Activated T-cell treated with anti-CD3 and anti-CD28 coated beads, Interleukin-2, amount 50 U/mL, for 4 hours (primary cell): ENCODE results near the gene PDE2A. TPM values are rescaled to one million over a fixed set of nuclear protein-coding genes. Genes with fewer than 3 reads are reported as not detected.
"Not testable (repeated sequence)": the region's sequence is repeated elsewhere in the genome, so short reads cannot be mapped to it uniquely, and the experiment has no call there.

Experiments used
- ATAC-seq, 2 donors: fragments of 200-7000 bp; cut with Tn5 transposase; one replicate each; pipeline ENCODE4 v1.10.0; 2021
- DNase-seq: peaks from one replicate; pipeline ENCODE4 v3.0.0-alpha.2; 2020
- H3K27me3 Mint-ChIP-seq: one replicate; pipeline ENCODE4 v1.8.0; 2021; ENCODE audit warnings: low read depth, mixed read lengths
- H3K36me3 Mint-ChIP-seq: one replicate; pipeline ENCODE4 v1.8.0; 2022; ENCODE audit warnings: mixed read lengths; ENCODE audit not compliant: insufficient read depth
- H3K4me1 Mint-ChIP-seq: one replicate; pipeline ENCODE4 v1.8.0; 2021; ENCODE audit warnings: low read depth, mixed read lengths
- H3K4me3 Mint-ChIP-seq: one replicate; pipeline ENCODE4 v1.8.0; 2021; ENCODE audit warnings: mild to moderate bottlenecking, moderate library complexity, mixed read lengths
- H3K9me3 Mint-ChIP-seq: one replicate; pipeline ENCODE4 v1.8.0; 2021; ENCODE audit warnings: mixed read lengths
- total RNA-seq, 3 donors: library from RNA; stranded (reverse); gene quantifications; one replicate each; pipeline ENCODE4 v1.2.1, GENCODE V29; 2021

PDE2A gene
- total RNA-seq, 3 donors from 2014 or later: 0.53 to 0.71 (median 0.60) TPM

GRCh38 chr11:72578051-72578450 lies 96.2 kb downstream of the PDE2A start:
- H3K9me3 Mint-ChIP-seq: no peaks in the 10 kb centered on the region
- ATAC-seq (no peak), DNase-seq (no peak)

DNA sequence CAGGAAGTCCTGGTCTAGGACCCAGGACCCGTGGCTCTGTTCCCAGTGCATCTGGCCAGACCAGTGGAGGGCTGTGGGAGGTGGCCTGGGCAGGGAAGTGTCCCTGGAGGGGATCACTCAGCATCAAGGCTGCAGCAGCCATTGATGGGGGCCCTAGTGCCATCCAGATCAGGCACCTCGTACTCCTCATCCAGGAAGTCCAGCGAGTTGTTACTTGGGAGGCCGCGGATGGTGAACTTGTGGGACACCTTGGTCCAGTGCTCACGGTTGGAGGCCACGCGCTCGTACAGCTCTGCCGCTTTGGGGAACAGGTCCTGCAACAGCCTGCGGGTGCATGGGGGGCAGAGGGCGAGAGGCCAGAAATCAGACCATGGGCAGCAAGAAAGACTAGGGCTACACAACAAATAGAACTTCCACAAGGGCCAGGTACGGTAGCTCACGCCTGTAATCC lies 96.9 kb downstream of the PDE2A start:
- DNase-seq: no peak

More at GRCh38 chr11:72578051-72578450, 96.2 kb downstream of the PDE2A start:
- Mint-ChIP-seq H3K36me3 (no peaks in the 10 kb centered on the region), H3K27me3 (peaks cover 4% of the 10 kb centered on the region), H3K4me1 (peaks cover 4% of the 10 kb centered on the region), H3K4me3 (no peak overlapping the region)

GRCh38 chr11:72576661-72577060 lies 97.6 kb downstream of the PDE2A start:
- peaks cover 4% of the 10 kb centered on the region for H3K4me1 Mint-ChIP-seq
- no peaks in the 10 kb centered on the region for H3K36me3 Mint-ChIP-seq
- ATAC-seq (no peak), DNase-seq (no peak)
- peaks cover 4% of the 10 kb centered on the region for H3K27me3 Mint-ChIP-seq
- no peaks in the 10 kb centered on the region for H3K9me3 Mint-ChIP-seq
- H3K4me3 Mint-ChIP-seq: no peak overlapping the region

More for the DNA sequence above, 96.9 kb downstream of the PDE2A start:
- ATAC-seq: no peak
- Mint-ChIP-seq H3K36me3 (no peaks in the 10 kb centered on the region), H3K4me3 (no peak overlapping the region), H3K27me3 (peaks cover 4% of the 10 kb centered on the region), H3K9me3 (no peaks in the 10 kb centered on the region), H3K4me1 (peaks cover 4% of the 10 kb centered on the region)

- Mint-ChIP-seq H3K27me3 (peaks cover 5% of the 10 kb centered on the region), H3K4me1 (peaks cover 4% of the 10 kb centered on the region), H3K4me3 (no peak overlapping the region), H3K36me3 (no peaks in the 10 kb centered on the region), H3K9me3 (no peaks in the 10 kb centered on the region)
- DNase-seq (no peak), ATAC-seq (no peak)
Measured at GRCh38 chr11:72576243-72576595, 98.0 kb downstream of the PDE2A start.

DNA sequence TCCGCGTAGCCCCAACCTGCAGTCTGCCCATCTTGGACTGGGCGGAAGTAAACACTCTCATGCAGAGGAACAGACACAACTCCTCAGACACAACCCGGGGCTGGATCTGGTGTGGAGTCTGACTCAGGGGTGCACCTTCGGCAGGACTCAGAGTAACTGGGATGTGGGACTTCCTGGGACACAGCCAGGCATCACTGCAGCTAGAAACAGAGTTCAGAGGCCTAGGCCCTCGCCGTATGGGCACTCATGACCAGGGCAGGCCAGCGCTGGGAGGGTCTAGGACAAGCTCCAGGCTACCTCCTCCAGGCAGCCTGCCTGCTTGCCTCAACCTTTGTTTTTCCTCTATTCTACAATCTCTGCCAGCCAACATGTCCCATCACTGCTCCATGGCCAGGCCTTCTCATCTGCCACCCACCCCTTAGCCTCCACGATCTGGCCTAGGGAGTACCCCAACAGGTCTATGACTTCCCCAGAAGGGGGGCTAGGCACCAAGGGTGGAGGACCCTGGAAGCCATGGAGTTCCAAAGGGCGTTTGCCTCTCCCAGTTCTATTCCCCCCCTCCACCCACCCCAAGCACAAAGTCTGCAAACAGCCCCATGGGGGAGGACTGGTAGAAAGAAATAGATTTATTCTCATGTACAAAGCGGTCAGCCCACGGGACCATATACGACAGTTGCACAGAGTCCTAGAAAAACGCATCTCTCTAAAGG lies 98.5 kb downstream of the PDE2A start:
- Mint-ChIP-seq H3K36me3 (no peaks in the 10 kb centered on the region), H3K4me3 (no peak overlapping the region), H3K27me3 (peaks cover 9% of the 10 kb centered on the region), H3K9me3 (no peaks in the 10 kb centered on the region), H3K4me1 (peaks cover 4% of the 10 kb centered on the region)
- ATAC-seq: no peak
- DNase-seq: no peak

DNA sequence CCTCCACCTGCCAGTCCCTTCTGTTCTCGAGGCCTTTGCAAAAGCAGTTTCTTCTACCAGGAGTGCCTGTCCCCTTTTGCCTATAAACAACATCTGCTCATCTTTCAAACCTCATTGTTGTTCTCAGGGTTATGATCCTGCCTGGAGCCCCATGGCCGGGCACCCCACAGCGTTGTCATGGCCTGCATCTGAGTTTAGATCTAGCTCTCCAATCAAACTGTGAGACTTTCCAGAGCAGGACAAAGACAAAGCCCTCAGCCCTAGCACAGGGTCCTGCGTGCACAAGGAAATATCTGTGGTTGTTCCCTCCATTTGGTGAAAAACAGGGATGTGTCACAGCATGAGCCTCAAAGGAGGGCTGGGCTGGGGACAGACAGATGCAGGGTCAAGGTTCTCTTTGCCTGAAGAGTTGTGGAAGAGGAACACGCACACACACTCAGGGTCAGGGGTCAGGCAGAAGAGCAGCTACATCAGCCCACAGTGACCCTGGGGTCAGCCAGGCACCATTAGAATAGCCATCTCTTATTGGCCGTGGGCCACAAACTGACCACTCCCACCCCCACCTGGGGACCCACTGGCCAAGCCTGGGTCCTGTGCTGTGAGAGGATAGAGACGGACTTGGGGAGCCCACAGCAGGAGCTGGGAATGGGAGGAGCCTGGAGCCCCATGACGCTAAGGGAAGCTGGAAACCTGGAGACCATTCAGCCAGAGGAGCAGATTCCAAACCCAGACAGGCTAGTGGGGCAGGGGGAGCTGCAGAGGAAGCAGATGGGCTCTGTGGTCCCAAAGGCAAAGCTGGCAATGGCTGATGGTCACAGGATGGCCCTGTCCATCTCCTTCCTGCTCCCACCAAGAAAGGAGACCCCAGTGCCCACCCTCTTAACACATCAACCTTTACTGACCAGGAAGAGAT lies 99.4 kb downstream of the PDE2A start:
- Mint-ChIP-seq H3K27me3 (peaks cover 9% of the 10 kb centered on the region), H3K36me3 (no peaks in the 10 kb centered on the region), H3K9me3 (no peaks in the 10 kb centered on the region), H3K4me3 (no peak overlapping the region), H3K4me1 (peaks cover 7% of the 10 kb centered on the region)
- no peak for ATAC-seq
- DNase-seq: no peak

- Mint-ChIP-seq H3K9me3 (no peaks in the 10 kb centered on the region), H3K36me3 (no peaks in the 10 kb centered on the region), H3K27me3 (peaks cover 9% of the 10 kb centered on the region), H3K4me3 (no peak overlapping the region), H3K4me1 (peaks cover 8% of the 10 kb centered on the region)
- ATAC-seq (peak in 1 of 2 donors; percentile 10), DNase-seq (no peak)
Measured at GRCh38 chr11:72573855-72574445, 100.3 kb downstream of the PDE2A start.

GRCh38 chr11:72573072-72573854 lies 101.0 kb downstream of the PDE2A start:
- Mint-ChIP-seq H3K4me3 (no peak overlapping the region), H3K9me3 (no peaks in the 10 kb centered on the region), H3K4me1 (peaks cover 8% of the 10 kb centered on the region), H3K27me3 (peaks cover 9% of the 10 kb centered on the region), H3K36me3 (no peaks in the 10 kb centered on the region)
- DNase-seq (no peak), ATAC-seq (peak; percentile 48 to 59)

- not testable (repeated sequence) for H3K27me3 Mint-ChIP-seq, H3K4me3 Mint-ChIP-seq, H3K9me3 Mint-ChIP-seq, H3K4me1 Mint-ChIP-seq, DNase-seq, ATAC-seq, H3K36me3 Mint-ChIP-seq
Measured at GRCh38 chr11:72572540-72572939, 101.7 kb downstream of the PDE2A start.

DNA sequence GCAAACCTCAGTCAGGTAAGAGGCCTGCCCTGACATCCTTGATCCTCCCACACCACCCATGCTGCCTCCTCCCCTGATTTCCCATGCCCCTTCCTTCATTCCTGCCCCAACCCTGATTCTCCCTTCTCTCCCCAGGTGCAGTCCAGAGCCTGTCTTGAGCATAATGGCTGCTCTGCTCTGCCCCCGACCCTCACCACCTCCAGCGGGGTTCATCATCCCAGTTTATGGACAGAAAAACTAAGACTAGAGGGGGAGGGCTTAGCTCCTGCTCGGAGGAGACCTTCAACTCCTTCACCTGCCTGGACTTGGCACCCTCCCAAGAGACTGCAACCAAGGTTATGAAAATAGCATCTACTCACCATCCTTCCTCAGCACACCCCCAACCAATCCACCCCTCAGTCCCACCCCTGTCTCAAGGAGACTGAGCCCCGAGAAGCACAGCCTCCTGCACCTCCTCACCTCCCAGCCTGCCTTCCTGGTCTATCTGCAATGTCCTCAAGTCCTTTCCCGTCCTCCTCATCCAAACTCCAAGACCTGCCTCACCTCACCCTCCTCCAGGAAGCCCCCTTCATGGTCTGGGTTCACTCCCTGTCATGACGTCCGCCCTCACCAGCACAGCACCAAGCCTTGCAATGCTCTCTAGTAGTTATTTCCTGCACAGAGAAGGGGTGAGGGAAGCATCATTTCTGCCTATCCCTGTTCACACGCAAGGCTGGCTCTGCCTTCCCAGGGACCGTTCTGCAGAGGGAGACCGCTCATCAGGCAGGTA lies 103.1 kb downstream of the PDE2A start:
- Mint-ChIP-seq H3K4me1 (peaks cover 8% of the 10 kb centered on the region), H3K9me3 (no peaks in the 10 kb centered on the region), H3K4me3 (no peak overlapping the region), H3K27me3 (peaks cover 9% of the 10 kb centered on the region), H3K36me3 (no peaks in the 10 kb centered on the region)
- ATAC-seq: no peak
- DNase-seq: no peak

- peaks cover 8% of the 10 kb centered on the region for H3K4me1 Mint-ChIP-seq
- DNase-seq (no peak), ATAC-seq (peak in 1 of 2 donors; percentile 34)
- H3K9me3 Mint-ChIP-seq: no peaks in the 10 kb centered on the region
- H3K36me3 Mint-ChIP-seq: no peaks in the 10 kb centered on the region
- no peak overlapping the region for H3K4me3 Mint-ChIP-seq
- H3K27me3 Mint-ChIP-seq: peaks cover 9% of the 10 kb centered on the region
Measured at GRCh38 chr11:72569966-72570892, 104.0 kb downstream of the PDE2A start.

GRCh38 chr11:72568861-72569260 lies 105.4 kb downstream of the PDE2A start:
- no peak for ATAC-seq
- DNase-seq: no peak

More at GRCh38 chr11:72568861-72569260, 105.4 kb downstream of the PDE2A start:
- Mint-ChIP-seq H3K4me3 (no peak overlapping the region), H3K27me3 (peaks cover 9% of the 10 kb centered on the region), H3K9me3 (no peaks in the 10 kb centered on the region), H3K36me3 (no peaks in the 10 kb centered on the region), H3K4me1 (peaks cover 8% of the 10 kb centered on the region)
